Measurements from ENCODE around the gene GATA2.

Gene GATA2

GRCh38 chr3:128459461-128459820 is 33.6 kb downstream of the GATA2 start:
- no peak overlapping the region for H3K4me3 ChIP-seq (ENCODE audit: low read depth in 1 of 2, low read length in 2 of 2)
- H3K27me3 ChIP-seq (ENCODE audit: low read depth, low read length) = no peaks in the 10 kb centered on the region
- H3K27ac ChIP-seq (ENCODE audit: low read length) = no peak overlapping the region
- H3K9me3 ChIP-seq (ENCODE audit: control insufficient read depth in 1 of 2, low read length in 2 of 2) = no peaks in the 10 kb centered on the region
- H3K4me1 ChIP-seq (ENCODE audit: control insufficient read depth in 1 of 2, insufficient read depth in 2 of 2, low read length in 2 of 2) = no peaks in the 10 kb centered on the region
- H3K36me3 ChIP-seq (ENCODE audit: control insufficient read depth in 1 of 2, insufficient read depth in 2 of 2, low read length in 2 of 2) = no peaks in the 10 kb centered on the region

DNA sequence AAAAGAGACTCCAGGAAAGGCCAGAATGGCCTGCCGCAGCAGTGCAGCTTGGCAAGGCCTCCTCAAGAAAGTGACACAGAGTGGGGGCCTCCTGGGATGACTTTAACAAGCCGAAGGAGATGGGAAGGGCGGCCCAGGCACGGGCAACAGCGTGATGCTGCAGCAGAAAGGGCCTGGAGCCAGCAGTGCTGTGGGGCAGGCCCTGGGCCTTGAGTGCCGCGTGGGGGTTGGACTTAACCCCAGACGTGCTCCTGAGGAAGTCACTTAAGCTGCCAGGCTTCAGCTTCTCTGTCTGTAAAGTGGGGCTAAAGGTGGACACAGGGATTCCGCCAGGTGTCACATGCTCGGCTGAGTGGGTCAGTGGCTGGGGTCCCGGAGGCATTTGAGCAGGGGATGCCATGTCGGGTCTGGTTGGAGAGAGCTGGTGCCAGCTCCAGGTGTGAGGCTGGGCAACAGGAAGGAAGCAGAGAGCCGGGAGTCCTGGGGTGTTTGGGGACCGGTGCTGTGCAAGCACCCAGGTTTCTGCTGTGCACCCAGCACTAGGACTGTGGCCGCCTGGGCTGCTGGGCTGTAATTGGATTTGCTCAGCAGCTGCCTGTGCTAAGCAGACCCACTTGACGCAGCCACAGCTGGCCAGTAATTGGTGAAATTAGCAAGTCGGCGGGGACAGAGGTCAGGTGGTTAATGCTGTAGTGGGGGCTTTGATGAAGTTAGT is 34.1 kb downstream of the GATA2 start:
- Histone ChIP-seq H3K27ac (ENCODE audit: low read length) (no peak overlapping the region), H3K27me3 (ENCODE audit: low read depth, low read length) (no peaks in the 10 kb centered on the region), H3K9me3 (ENCODE audit: control insufficient read depth in 1 of 2, low read length in 2 of 2) (no peaks in the 10 kb centered on the region), H3K4me3 (ENCODE audit: low read depth in 1 of 2, low read length in 2 of 2) (no peak overlapping the region), H3K36me3 (ENCODE audit: control insufficient read depth in 1 of 2, insufficient read depth in 2 of 2, low read length in 2 of 2) (no peaks in the 10 kb centered on the region), H3K4me1 (ENCODE audit: control insufficient read depth in 1 of 2, insufficient read depth in 2 of 2, low read length in 2 of 2) (no peaks in the 10 kb centered on the region)

DNA sequence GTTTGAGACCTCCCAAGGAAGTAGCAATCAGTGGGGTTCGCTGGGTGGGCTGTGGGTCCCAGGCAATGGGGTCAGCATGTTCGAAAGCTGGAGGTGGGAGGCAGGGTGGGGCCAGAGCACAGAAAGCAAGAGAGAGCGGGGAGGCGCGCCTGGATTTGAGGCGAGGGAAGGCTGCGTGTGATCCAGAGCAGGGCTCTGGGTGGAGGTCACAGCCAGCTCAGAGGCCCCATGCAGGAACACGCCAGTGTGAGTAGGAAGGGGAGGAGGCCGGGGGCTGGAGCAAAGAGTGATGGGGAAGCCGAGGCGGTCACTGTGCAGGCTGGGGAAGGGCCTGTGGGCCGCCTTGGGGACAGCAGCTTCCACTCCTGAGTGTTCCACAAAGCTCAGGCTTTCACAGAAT is 35.1 kb downstream of the GATA2 start:
- Histone ChIP-seq H3K9me3 (ENCODE audit: control insufficient read depth in 1 of 2, low read length in 2 of 2) (no peaks in the 10 kb centered on the region), H3K4me1 (ENCODE audit: control insufficient read depth in 1 of 2, insufficient read depth in 2 of 2, low read length in 2 of 2) (no peaks in the 10 kb centered on the region), H3K27ac (ENCODE audit: low read length) (no peak overlapping the region), H3K4me3 (ENCODE audit: low read depth in 1 of 2, low read length in 2 of 2) (no peak overlapping the region), H3K27me3 (ENCODE audit: low read depth, low read length) (no peaks in the 10 kb centered on the region), H3K36me3 (ENCODE audit: control insufficient read depth in 1 of 2, insufficient read depth in 2 of 2, low read length in 2 of 2) (no peaks in the 10 kb centered on the region)

DNA sequence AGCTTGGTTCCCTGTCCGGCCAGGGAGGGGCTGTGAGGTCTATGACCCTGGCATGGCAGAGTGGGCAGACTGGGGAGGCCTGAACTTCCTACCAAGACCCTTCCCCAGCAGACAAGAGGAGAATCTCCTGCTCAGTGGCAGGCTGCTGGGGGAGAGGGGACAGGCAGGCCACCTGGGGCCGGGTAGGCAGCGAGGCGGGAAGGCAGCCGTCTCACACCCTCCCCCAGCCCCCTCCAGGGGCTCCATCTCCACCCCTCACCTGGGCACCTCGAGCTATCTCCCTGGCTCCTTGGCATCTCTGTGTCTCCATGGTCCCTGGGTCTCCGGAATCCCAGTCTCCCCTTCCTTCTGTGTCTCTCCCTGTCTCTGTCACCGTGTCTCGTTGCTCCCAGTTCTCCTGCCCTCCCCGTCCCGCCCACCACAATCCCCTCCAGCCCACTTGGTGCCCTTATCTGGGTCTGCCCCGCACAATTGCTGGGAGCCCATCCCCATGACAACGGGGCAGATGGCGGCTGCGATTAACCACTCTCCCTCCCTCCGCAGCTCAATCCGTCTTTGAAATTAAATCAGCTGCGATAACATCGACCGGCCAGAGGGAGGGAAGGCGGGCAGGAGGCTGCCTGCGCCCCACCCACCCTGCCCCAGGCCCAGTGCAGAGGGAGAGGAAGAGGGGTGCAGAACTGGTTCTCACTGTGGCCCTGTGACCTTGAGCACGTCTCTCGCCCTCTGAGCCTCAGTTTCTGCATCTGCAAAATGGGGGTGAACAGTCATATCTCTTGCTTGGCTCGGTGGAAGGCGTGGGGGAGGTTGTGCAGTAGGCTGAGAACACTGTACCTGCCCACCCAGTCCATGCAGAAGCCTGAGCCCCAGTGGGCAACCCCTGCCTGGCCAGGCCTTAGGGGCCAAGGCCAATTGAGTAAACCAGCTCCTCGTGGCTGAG is 36.0 kb downstream of the GATA2 start:
- Histone ChIP-seq H3K9me3 (ENCODE audit: control insufficient read depth in 1 of 2, low read length in 2 of 2) (no peaks in the 10 kb centered on the region), H3K36me3 (ENCODE audit: control insufficient read depth in 1 of 2, insufficient read depth in 2 of 2, low read length in 2 of 2) (no peaks in the 10 kb centered on the region), H3K27ac (ENCODE audit: low read length) (no peak overlapping the region), H3K4me1 (ENCODE audit: control insufficient read depth in 1 of 2, insufficient read depth in 2 of 2, low read length in 2 of 2) (no peaks in the 10 kb centered on the region), H3K27me3 (ENCODE audit: low read depth, low read length) (no peaks in the 10 kb centered on the region), H3K4me3 (ENCODE audit: low read depth in 1 of 2, low read length in 2 of 2) (no peak overlapping the region)

- no peaks in the 10 kb centered on the region for H3K9me3 ChIP-seq (ENCODE audit: control insufficient read depth in 1 of 2, low read length in 2 of 2)
- no peak overlapping the region for H3K27ac ChIP-seq (ENCODE audit: low read length)
- no peaks in the 10 kb centered on the region for H3K36me3 ChIP-seq (ENCODE audit: control insufficient read depth in 1 of 2, insufficient read depth in 2 of 2, low read length in 2 of 2)
- H3K4me3 ChIP-seq (ENCODE audit: low read depth in 1 of 2, low read length in 2 of 2) = no peak overlapping the region
- no peaks in the 10 kb centered on the region for H3K4me1 ChIP-seq (ENCODE audit: control insufficient read depth in 1 of 2, insufficient read depth in 2 of 2, low read length in 2 of 2)
- H3K27me3 ChIP-seq (ENCODE audit: low read depth, low read length) = no peaks in the 10 kb centered on the region
Measured at GRCh38 chr3:128455786-128456748, 36.9 kb downstream of the GATA2 start.

DNA sequence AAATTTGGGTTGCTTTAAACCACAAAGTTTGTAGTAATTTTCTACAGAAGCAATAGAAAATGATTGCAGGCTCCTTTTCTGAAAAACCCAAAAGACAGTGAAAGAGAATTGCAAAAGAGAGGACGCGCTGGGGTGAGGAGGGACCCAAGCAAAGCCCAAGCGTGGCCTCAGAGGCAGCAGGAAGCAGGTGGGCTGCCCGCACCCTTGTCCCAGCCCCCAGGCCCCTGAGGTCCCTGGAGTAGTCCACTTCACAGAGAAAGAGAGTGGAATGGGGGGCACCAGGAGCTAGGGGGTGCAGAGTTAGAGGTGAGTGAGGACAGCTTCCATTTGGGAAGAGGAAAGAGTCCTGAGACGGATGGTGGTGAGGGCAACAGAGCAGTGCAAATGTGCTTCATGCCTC is 37.9 kb downstream of the GATA2 start:
- Histone ChIP-seq H3K4me3 (ENCODE audit: low read depth in 1 of 2, low read length in 2 of 2) (no peak overlapping the region), H3K27me3 (ENCODE audit: low read depth, low read length) (no peaks in the 10 kb centered on the region), H3K27ac (ENCODE audit: low read length) (no peak overlapping the region)

DNA sequence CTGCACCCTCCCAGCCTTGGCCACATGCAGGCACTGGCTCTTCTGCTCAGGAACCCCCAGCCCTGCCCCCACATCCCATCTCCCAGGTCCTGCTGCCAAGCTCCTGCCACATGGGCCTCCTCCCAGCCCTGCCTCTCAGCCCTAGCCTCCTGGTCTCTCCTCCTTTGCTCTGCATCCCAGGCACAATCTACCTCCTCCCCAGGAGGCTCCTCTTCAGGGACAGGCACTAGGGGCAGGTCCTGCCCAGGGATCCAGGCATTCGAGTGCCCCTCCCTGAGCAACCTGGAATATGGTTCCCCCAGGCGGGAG is 38.7 kb downstream of the GATA2 start:
- Histone ChIP-seq H3K27ac (ENCODE audit: low read length) (no peak overlapping the region), H3K4me3 (ENCODE audit: low read depth in 1 of 2, low read length in 2 of 2) (no peak overlapping the region), H3K9me3 (ENCODE audit: control insufficient read depth in 1 of 2, low read length in 2 of 2) (no peaks in the 10 kb centered on the region), H3K4me1 (ENCODE audit: control insufficient read depth in 1 of 2, insufficient read depth in 2 of 2, low read length in 2 of 2) (no peaks in the 10 kb centered on the region), H3K27me3 (ENCODE audit: low read depth, low read length) (no peaks in the 10 kb centered on the region), H3K36me3 (ENCODE audit: control insufficient read depth in 1 of 2, insufficient read depth in 2 of 2, low read length in 2 of 2) (no peaks in the 10 kb centered on the region)

More for the DNA sequence above, 37.9 kb downstream of the GATA2 start:
- Histone ChIP-seq H3K36me3 (ENCODE audit: control insufficient read depth in 1 of 2, insufficient read depth in 2 of 2, low read length in 2 of 2) (no peaks in the 10 kb centered on the region), H3K4me1 (ENCODE audit: control insufficient read depth in 1 of 2, insufficient read depth in 2 of 2, low read length in 2 of 2) (no peaks in the 10 kb centered on the region), H3K9me3 (ENCODE audit: control insufficient read depth in 1 of 2, low read length in 2 of 2) (no peaks in the 10 kb centered on the region)

- H3K4me3 ChIP-seq (ENCODE audit: low read depth in 1 of 2, low read length in 2 of 2) = no peak overlapping the region
- H3K27ac ChIP-seq (ENCODE audit: low read length) = no peak overlapping the region
- no peaks in the 10 kb centered on the region for H3K36me3 ChIP-seq (ENCODE audit: control insufficient read depth in 1 of 2, insufficient read depth in 2 of 2, low read length in 2 of 2)
- H3K27me3 ChIP-seq (ENCODE audit: low read depth, low read length) = no peaks in the 10 kb centered on the region
- H3K4me1 ChIP-seq (ENCODE audit: control insufficient read depth in 1 of 2, insufficient read depth in 2 of 2, low read length in 2 of 2) = no peaks in the 10 kb centered on the region
- H3K9me3 ChIP-seq (ENCODE audit: control insufficient read depth in 1 of 2, low read length in 2 of 2) = no peaks in the 10 kb centered on the region
Measured at GRCh38 chr3:128453501-128454309, 39.3 kb downstream of the GATA2 start.

GRCh38 chr3:128452678-128453275 is 40.2 kb downstream of the GATA2 start:
- H3K4me3 ChIP-seq (ENCODE audit: low read depth in 1 of 2, low read length in 2 of 2) = no peak overlapping the region
- H3K27me3 ChIP-seq (ENCODE audit: low read depth, low read length) = no peaks in the 10 kb centered on the region
- no peak overlapping the region for H3K27ac ChIP-seq (ENCODE audit: low read length)
- no peaks in the 10 kb centered on the region for H3K36me3 ChIP-seq (ENCODE audit: control insufficient read depth in 1 of 2, insufficient read depth in 2 of 2, low read length in 2 of 2)
- no peaks in the 10 kb centered on the region for H3K4me1 ChIP-seq (ENCODE audit: control insufficient read depth in 1 of 2, insufficient read depth in 2 of 2, low read length in 2 of 2)
- H3K9me3 ChIP-seq (ENCODE audit: control insufficient read depth in 1 of 2, low read length in 2 of 2) = no peaks in the 10 kb centered on the region

DNA sequence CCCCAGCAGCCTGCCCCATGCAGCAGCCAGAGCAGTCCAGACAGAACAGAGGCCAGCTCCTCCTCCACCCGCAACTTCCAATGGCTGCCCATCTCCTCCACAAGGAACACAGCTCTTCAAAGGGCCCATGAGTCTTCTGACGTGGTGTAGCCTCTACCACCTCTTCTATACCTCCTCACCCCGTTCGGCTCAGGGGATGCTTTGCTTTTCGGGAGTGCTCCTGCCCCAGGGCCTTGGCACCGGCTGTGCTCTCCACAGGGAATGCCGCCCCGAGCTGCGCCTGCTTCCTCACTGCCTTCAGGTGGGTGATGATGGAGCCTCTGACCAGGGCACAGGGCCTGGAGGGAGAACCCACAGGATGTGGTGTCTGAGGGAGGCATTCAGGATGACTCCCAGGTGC is 40.9 kb downstream of the GATA2 start:
- Histone ChIP-seq H3K27me3 (ENCODE audit: low read depth, low read length) (no peaks in the 10 kb centered on the region), H3K9me3 (ENCODE audit: control insufficient read depth in 1 of 2, low read length in 2 of 2) (no peaks in the 10 kb centered on the region), H3K4me3 (ENCODE audit: low read depth in 1 of 2, low read length in 2 of 2) (no peak overlapping the region), H3K27ac (ENCODE audit: low read length) (no peak overlapping the region), H3K36me3 (ENCODE audit: control insufficient read depth in 1 of 2, insufficient read depth in 2 of 2, low read length in 2 of 2) (no peaks in the 10 kb centered on the region), H3K4me1 (ENCODE audit: control insufficient read depth in 1 of 2, insufficient read depth in 2 of 2, low read length in 2 of 2) (no peaks in the 10 kb centered on the region)

Data from muscle layer of duodenum (tissue), 2 donors.